ENCODE results near the gene TMEFF2. TPM values are rescaled to one million over a fixed set of nuclear protein-coding genes. Genes with fewer than 3 reads are reported as not detected.
"Not testable (repeated sequence)": the region's sequence is repeated elsewhere in the genome, so short reads cannot be mapped to it uniquely, and the experiment has no call there.

The TMEFF2 gene
- total RNA-seq, 1 experiment from 2014 or later: not detected

DNA sequence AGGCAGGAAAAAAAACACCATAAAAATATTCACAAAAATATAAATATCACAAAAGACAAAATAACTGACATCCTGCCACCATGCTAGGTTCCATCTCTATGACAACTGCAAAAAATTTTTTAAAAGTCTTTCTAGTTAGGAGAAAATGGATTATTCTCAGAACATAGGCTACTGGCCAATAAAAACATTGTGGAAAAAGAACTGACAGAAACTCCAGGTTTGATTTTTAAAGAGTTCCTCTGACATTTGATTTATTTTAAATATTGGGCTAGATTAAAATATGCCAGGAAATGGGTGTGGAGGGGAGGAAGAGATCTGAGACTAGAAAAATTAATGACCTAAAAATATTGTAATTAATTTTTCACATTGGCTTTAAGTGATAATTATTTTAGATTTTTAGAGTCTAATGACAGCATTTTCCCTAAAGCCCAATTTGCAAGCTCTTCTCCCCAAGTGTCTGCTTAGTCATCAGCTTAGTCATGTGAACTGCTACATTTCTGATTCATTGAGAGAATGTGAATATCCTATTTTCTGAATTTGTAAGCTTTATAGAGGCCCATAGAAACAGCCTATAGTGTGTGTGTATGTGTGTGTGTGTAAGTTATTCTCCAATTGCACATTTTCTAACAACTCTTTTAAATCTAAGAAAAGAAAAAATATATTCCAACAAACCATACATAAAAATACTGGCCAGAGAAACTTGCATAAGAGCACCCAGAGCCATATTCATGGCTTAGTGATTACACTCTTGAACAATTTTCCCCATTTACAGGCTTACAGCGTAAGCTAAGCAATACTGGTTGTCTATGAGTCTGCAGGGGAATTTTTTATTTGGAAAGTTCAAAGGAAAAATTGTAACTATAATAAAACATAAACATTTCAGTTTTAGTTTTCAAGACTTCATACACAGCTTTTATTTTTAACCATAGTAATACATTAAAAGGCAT is 48.4 kb downstream of the TMEFF2 start:
- peak; percentile 23 for DNase-seq (ENCODE audit: low read depth)
- in situ Hi-C loops (cut with HindIII; ENCODE audit: low pct_unique_long_range_greater_than_20kb, low sequenced_read_pairs): no loop called here

DNA sequence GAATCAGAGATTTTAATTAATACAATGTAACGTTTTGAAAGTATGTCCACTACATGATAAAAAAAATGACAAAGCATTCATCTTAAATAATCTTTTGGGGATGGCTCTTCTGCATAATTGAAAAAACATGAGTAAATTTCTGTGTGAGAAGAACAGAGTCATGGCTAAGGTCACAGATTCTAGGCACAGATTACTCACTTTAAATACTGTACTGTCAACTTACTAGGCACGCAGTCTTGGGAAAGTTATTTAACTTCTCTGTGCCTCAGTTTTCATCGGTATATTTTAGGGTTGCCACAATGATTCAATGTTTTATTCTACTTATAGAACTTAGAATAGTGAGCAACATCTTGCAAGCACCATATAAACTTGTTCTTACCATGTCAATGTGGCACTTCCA is 49.2 kb downstream of the TMEFF2 start:
- in situ Hi-C loops (cut with HindIII; ENCODE audit: low pct_unique_long_range_greater_than_20kb, low sequenced_read_pairs): no loop called here

DNA sequence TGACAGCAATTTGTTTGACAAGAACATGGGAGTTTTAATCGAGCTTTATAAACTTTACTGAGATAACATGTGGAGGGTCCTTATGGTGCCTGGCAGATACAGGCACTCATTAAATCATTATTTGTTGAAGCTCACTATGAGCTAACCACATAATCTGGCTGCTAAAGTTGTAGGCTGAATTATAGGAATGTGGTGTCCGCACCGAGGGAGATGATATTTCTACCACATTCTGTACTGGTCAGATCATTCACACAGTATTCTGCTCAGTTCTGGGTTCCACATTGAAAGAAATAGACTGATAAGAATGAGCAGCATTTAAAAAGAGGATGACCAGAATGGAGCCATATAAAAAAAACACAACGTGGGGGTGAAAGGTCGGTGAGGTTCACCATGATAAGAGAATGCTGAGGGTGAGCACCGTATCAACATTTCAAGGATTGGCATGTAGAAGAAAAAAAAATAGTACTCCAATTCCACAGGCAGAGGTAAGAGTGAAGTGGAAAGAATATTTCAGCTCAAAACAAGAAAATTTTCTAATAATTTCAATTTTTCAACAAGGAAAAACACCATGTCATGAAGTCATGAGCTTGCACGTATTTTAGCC is 54.4 kb downstream of the TMEFF2 start:
- in situ Hi-C loops (cut with HindIII; ENCODE audit: low pct_unique_long_range_greater_than_20kb, low sequenced_read_pairs): no loop called here
- DNase-seq (ENCODE audit: low read depth): no peak

More for the DNA sequence above, 49.2 kb downstream of the TMEFF2 start:
- no peak for DNase-seq (ENCODE audit: low read depth)

DNA sequence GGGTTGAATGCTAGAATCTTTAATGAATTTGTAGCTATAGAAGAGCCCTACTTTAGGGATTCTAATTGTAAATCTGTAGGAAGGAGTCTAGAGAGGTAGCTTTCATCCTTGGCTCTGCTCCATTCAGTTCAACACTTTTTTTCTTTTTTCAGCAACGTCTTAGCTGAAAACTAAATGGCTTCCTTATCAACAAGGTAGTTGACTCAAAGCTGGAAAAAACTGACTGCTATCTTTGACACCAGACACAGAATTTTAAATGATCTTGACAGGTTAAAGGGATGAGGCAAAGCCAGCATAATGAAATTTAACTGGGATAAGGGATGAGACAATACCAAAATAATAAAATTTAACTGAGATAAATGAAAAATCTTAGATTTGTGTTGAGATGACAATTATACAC is 54.9 kb downstream of the TMEFF2 start:
- DNase-seq (ENCODE audit: low read depth): no peak
- in situ Hi-C loops (cut with HindIII; ENCODE audit: low pct_unique_long_range_greater_than_20kb, low sequenced_read_pairs): no loop called here

DNA sequence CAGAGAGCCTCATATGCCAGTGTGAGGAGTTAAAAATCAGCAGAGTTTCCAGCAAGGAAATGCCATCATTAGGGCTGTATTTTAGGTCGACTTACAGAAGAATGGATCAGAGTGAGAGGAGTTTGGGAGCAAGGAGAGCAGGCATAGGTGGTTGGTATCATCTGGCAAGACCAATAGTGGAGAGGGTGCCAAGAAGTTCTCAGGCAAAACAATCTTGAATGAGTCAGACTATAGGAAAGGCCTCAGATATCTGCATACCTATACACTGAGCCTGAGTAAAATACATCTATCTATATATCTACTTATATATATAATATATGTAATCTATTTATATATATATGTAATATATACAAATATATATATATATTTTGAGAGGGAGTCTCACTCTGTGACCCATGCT is 57.3 kb downstream of the TMEFF2 start:
- no peak for DNase-seq (ENCODE audit: low read depth)
- in situ Hi-C loops (cut with HindIII; ENCODE audit: low pct_unique_long_range_greater_than_20kb, low sequenced_read_pairs): no loop called here

DNA sequence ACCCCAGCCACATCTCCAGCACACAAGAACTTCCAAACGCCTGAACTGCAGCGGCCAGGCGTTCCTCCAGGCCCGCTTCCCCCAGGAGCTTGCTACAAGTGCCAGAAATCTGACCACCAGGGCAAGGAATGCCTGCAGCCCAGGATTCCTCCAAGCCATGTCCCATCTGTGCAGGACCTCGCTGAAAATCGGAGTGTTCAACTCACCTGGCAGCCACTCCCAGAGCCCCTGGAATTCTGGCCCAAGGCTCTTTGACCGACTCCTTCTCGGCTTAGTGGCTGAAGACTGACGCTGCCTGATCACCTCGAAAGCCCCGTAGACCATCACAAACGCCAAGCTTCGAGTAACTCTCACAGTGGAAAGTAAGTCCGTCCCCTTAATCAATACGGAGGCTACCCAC is 62.1 kb downstream of the TMEFF2 start:
- in situ Hi-C loops (cut with HindIII; ENCODE audit: low pct_unique_long_range_greater_than_20kb, low sequenced_read_pairs): not testable (repeated sequence)

DNA sequence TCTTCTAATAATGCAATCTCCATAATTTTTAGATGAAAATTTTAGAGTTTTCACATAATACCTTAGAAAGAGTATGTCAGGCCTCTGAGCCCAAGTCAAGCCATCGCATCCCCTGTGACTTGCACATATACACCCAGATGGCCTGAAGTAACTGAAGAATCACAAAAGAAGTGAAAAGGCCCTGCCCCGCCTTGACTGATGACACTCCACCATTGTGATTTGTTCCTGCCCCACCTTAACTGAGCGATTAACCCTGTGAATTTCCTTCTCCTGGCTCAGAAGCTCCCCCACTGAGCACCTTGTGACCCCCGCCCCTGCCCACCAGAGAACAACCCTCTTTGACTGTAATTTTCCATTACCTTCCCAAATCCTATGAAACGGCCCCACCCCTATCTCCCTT is 64.4 kb downstream of the TMEFF2 start:
- DNase-seq (ENCODE audit: low read depth); in situ Hi-C loops (cut with HindIII; ENCODE audit: low pct_unique_long_range_greater_than_20kb, low sequenced_read_pairs): not testable (repeated sequence)

More for the DNA sequence above, 62.1 kb downstream of the TMEFF2 start:
- DNase-seq (ENCODE audit: low read depth): not testable (repeated sequence)

DNA sequence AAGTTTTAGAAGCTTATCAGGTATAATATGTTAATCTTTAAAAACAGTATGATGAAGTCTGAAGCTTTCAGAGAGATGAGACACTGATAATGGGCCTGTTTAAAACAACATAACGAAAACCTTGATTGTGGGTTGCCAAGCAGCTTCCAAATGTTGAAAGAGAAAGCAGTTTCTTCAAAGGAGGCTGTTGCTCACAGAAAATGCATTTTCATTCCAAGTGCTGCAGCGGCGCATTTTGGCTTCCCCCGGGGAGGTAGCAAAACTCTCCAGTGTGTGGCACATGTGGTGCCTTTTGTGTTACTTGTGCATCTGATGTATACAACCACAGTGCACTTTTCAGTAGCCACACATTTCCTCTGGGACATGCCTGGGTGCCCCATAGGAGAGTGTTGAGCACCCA is 66.1 kb downstream of the TMEFF2 start:
- in situ Hi-C loops (cut with HindIII; ENCODE audit: low pct_unique_long_range_greater_than_20kb, low sequenced_read_pairs): no loop called here

DNA sequence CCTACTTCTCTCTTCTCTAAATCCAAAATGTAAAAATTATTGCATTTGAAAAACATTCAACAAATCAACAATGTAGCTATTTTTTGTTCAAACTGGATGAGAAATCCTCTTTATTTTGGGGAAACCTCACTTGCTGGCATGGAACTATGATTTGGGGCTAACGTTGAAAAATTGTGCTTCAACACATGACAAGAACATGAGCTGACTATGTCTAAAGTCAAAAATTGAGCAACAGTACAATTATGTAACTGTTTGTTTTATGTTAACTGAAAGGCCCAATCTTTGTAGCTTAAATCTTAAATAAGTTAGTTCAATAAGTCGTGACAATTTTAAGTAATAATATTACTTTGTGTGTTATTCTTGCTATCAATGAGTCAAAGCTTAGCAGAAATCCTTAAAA is 67.3 kb downstream of the TMEFF2 start:
- in situ Hi-C loops (cut with HindIII; ENCODE audit: low pct_unique_long_range_greater_than_20kb, low sequenced_read_pairs): no loop called here
- DNase-seq (ENCODE audit: low read depth): no peak

More for the DNA sequence above, 66.1 kb downstream of the TMEFF2 start:
- DNase-seq (ENCODE audit: low read depth): no peak

DNA sequence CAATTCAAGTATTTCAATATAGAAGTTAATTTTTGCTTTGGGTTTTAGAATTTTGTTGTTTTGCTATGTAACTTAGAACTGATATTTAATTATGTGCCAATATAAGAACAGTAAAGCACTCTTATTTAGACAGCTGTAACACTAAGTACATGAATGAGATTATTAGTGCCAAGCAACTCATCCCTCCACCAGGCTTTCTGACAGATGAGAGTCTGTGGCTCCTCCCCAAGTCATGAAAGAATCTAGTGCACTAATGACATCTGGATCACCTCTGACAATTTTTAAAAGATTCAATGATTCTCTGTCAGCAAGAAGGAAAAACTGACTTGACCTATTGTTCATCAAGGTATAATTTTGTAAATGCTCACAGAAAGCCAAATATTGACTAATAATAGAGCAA is 67.8 kb downstream of the TMEFF2 start:
- in situ Hi-C loops (cut with HindIII; ENCODE audit: low pct_unique_long_range_greater_than_20kb, low sequenced_read_pairs): no loop called here

DNA sequence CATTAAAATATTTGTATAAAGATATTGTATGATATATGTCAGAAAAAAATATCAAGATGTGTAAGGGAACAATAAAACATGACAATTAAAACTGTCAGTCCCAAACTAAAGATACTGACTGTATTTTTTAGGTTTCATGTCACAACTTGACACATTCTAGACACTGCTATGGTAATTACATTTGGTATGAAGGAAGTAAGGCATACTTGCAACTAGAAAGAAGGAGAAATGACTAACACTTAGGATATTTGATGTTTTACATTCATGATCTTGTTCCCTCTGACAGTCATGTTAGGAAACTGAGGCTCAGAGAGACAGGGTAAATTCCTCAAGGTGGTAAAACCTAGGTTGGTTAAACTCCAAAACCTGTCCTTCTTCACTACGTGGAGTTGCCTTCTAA is 68.3 kb downstream of the TMEFF2 start:
- in situ Hi-C loops (cut with HindIII; ENCODE audit: low pct_unique_long_range_greater_than_20kb, low sequenced_read_pairs): no loop called here
- no peak for DNase-seq (ENCODE audit: low read depth)

More for the DNA sequence above, 67.8 kb downstream of the TMEFF2 start:
- no peak for DNase-seq (ENCODE audit: low read depth)

DNA sequence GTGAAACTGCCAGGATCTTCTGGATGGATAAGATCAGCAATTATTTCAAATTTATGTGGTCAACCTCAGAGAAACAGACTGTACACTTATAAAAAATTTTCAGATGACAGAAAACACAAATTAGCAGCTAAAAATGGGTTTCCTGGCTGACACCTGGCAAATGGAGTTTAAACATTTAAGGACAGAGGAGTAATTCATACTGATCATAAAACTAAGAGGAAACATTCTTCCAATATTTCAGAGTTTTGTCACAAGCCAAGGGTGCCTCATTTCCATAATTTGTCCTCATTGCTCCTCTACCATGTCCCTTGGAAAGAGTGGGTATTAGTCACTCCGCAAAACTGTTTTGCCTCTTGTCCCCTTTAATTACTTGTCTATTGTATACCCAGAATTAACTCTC is 70.2 kb downstream of the TMEFF2 start:
- in situ Hi-C loops (cut with HindIII; ENCODE audit: low pct_unique_long_range_greater_than_20kb, low sequenced_read_pairs): no loop called here
- DNase-seq (ENCODE audit: low read depth): peak; percentile 44

DNA sequence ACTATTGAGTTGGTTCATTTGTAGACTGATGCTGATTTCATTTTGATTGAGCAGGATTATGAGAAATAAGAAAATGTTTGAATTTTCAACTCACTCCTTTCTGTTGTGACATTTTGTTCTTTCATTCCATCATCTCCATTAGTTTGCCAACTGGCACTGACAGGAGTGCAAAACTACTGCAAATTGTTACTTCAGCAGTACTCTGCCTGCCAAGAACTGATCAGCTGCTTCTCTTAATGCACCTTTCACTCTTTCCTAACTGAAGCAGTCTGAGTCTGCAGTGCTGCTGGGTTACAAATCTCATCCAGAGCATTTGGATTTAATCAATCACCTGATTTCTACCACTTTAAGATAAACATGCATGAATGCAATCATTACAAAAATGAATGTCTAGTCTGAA is 70.9 kb downstream of the TMEFF2 start:
- in situ Hi-C loops (cut with HindIII; ENCODE audit: low pct_unique_long_range_greater_than_20kb, low sequenced_read_pairs): no loop called here
- no peak for DNase-seq (ENCODE audit: low read depth)

DNA sequence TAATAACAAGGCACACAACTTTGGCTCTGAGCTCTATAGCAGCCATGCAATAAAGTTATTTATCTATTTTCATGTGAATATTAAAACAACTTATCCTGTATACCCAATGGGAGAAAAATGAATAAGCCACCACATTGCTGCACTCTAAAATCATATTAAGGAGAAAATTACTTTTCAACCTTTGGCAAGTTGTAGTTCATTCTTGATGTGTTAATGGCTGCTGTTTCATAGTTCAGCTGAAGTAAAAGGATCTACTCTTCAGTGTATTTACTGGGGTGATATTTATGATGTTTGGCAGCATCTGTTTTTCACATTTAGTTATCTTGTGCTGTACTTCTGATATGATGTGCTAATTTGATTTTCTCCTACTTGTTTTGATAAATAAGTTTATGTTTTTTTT is 71.8 kb downstream of the TMEFF2 start:
- no peak for DNase-seq (ENCODE audit: low read depth)
- in situ Hi-C loops (cut with HindIII; ENCODE audit: low pct_unique_long_range_greater_than_20kb, low sequenced_read_pairs): no loop called here

DNA sequence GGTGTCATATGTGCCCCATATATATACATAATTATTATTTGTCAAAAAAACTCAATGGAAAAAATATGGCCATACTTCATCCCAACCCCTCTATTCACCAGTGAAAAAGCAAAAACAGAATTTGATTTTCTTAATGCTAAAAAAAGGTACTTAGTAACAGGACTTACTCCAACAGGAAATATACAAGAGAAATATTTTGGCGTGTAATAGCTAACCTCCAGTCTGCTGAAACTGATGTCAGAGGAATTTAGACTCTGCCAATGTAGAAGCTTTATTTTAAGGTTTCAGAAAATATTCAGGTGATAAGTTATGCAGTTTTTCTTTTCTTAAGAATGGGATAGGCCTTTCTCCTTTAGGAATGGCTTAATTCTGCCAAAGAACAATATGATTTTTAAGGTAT is 72.6 kb downstream of the TMEFF2 start:
- DNase-seq (ENCODE audit: low read depth): no peak
- in situ Hi-C loops (cut with HindIII; ENCODE audit: low pct_unique_long_range_greater_than_20kb, low sequenced_read_pairs): no loop called here

DNA sequence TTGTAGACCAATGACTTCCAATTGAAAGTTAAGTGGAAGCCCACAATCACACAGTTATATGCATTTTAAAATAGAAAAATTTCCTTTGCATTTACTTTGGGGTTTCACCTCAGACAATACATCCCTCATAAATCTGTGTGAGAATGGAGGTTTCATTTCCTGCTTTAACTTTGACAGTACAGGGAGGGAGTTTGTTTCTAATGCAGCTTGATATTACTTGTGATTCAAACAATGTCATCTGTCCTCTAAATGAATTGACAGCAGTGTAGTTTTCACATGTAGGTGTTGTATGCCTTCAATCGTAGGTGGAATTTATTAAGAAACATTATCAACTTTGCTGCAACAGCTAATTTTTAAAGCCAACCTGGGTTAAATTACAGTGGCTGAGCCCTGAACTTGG is 75.2 kb downstream of the TMEFF2 start:
- no peak for DNase-seq (ENCODE audit: low read depth)
- in situ Hi-C loops (cut with HindIII; ENCODE audit: low pct_unique_long_range_greater_than_20kb, low sequenced_read_pairs): no loop called here

DNA sequence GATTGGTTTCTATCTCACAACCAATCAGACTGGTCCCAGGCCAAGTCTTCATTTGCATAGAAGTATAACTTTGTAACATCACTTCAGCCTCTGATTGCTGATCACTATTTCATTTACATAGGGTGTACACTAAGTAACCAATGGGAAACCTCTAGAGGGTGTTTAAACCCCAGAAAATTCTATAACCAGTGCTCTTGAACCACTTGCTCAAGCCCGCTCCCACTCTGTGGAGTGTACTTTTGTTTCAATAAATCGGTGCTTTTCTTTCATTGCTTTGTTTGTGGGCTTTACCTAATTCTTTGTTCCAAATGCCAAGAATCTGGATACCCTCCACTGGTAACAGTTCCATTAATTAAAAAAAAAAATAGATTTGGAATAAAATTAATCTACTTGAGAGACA is 77.0 kb downstream of the TMEFF2 start:
- no peak for DNase-seq (ENCODE audit: low read depth)
- in situ Hi-C loops (cut with HindIII; ENCODE audit: low pct_unique_long_range_greater_than_20kb, low sequenced_read_pairs): no loop called here

DNA sequence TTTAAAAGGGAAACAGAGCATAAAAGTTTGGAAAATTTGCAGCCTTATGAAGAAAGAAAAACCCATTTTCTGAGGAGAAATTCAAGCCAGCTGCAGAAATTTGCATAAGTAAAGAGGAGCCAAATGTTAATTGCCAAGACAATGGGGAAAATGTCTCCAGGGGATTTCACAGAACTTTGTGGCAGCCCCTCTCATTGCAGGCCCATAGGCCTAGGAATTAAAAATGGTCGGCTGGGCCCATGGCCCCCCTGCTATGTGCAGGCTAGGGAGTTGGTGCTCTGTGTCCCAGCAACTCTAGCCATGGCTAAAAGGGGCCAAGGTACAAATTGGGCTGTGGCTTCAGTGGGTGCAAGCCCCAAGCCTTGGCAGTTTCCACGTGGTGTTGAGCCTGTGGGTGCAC is 83.2 kb downstream of the TMEFF2 start:
- in situ Hi-C loops (cut with HindIII; ENCODE audit: low pct_unique_long_range_greater_than_20kb, low sequenced_read_pairs); DNase-seq (ENCODE audit: low read depth): not testable (repeated sequence)

DNA sequence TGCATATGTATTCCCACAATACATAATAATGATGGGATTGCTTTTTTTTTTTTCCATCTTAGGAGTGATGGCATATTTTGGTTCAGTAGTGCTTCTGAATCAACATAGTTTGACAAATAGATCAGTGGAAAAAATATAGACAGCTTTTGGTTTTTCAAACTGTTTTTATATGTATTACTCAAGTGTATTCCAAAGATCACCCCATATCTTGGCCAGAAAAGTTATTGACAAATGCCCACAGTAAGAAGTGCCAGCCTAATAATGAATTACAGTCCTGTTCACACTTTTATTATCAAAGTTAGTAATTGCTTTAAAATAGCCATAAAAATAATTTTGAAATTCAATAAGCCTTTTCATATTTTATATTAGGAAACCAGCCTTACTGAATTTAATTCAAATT is 95.0 kb downstream of the TMEFF2 start:
- no peak for DNase-seq (ENCODE audit: low read depth)
- in situ Hi-C loops (cut with HindIII; ENCODE audit: low pct_unique_long_range_greater_than_20kb, low sequenced_read_pairs): no loop called here
